H1 (cell line): ENCODE results near the gene CEP350. TPM values are rescaled to one million over a fixed set of nuclear protein-coding genes. Genes with fewer than 3 reads are reported as not detected.

Experiments
- CTCF ChIA-PET: fragments of 300-600 bp; sonication (Branson Sonifier 250); formaldehyde crosslinking; loops from one replicate; lab custom pipeline; 2021; ENCODE audit not compliant: partially characterized antibody; lab: Charles Lee
- POLR2A ChIA-PET: fragments of 300-600 bp; sonication (Branson Sonifier 250); formaldehyde crosslinking; loops from one replicate; lab custom pipeline; 2021; ENCODE audit warnings: inconsistent platforms; ENCODE audit not compliant: partially characterized antibody; lab: Charles Lee
- DNase-seq, 2 experiments: peaks; one replicate each; pipeline versions ENCODE4 v3.0.0 to v3.0.0-alpha.2; 2010 to 2022; ENCODE audit warnings: low spot score in 2 of 2, low read depth in 1 of 2, mixed read lengths in 1 of 2
- FAIRE-seq: peaks from 2 replicates; lab custom pipeline; 2011; peaks lifted over from hg19 to GRCh38; lab: Jason Lieb, UNC
- H2AFZ ChIP-seq: 2 replicates; pipeline ENCODE4 v1.8.1; 2012; ENCODE audit warnings: low read length, inconsistent platforms
- H2AK5ac ChIP-seq: 2 replicates; pipeline ENCODE4 v1.6.1; 2013; ENCODE audit warnings: low read depth, low read length
- H2BK120ac ChIP-seq: replicated peaks from 2 replicates; pipeline ENCODE3; 2013; ENCODE audit warnings: low read depth, low read length, inconsistent platforms
- H2BK12ac ChIP-seq: 2 replicates; pipeline ENCODE4 v1.6.1; 2013; ENCODE audit warnings: low read depth, low read length
- H2BK15ac ChIP-seq: 2 replicates; pipeline ENCODE4 v1.6.1; 2013; ENCODE audit warnings: low read length
- H2BK20ac ChIP-seq: 2 replicates; pipeline ENCODE4 v1.6.1; 2013; ENCODE audit warnings: low read length
- H2BK5ac ChIP-seq: 2 replicates; pipeline ENCODE4 v1.6.1; 2013; ENCODE audit warnings: low read depth, low read length
- H3K14ac ChIP-seq: 2 replicates; pipeline ENCODE4 v1.6.1; 2013; ENCODE audit warnings: inconsistent platforms; ENCODE audit not compliant: insufficient read length
- H3K18ac ChIP-seq: 2 replicates; pipeline ENCODE4 v1.6.1; 2013; ENCODE audit warnings: low read length; ENCODE audit errors: extremely low read depth
- H3K23ac ChIP-seq: 2 replicates; pipeline ENCODE4 v1.6.1; 2013; ENCODE audit warnings: inconsistent platforms; ENCODE audit not compliant: insufficient read length
- H3K23me2 ChIP-seq: 2 replicates; pipeline ENCODE4 v1.6.1; 2013; ENCODE audit warnings: low read depth, low read length
- H3K27ac ChIP-seq: 2 replicates; pipeline ENCODE4 v1.6.1; 2011; ENCODE audit warnings: low read depth, low read length, inconsistent platforms
- H3K27me3 ChIP-seq, 4 experiments: replicated peaks in 1 of 4; 1 replicate in 1 of 4; 2 replicates in 3 of 4; pipeline versions ENCODE4 v1.6.1 to v1.8.1; 2011 to 2013; ENCODE audit warnings: low read length in 3 of 4, mild to moderate bottlenecking in 3 of 4, inconsistent platforms in 2 of 4, mixed read lengths in 2 of 4, moderate library complexity in 1 of 4; ENCODE audit not compliant: control insufficient read depth in 3 of 4, insufficient read depth in 3 of 4; ENCODE audit errors: extremely low read depth in 1 of 4
- H3K36me3 ChIP-seq, 4 experiments: 2 replicates each; pipeline versions ENCODE4 v1.6.1 to v1.8.1; 2011 to 2013; ENCODE audit warnings: mild to moderate bottlenecking in 4 of 4, low read length in 3 of 4, moderate library complexity in 2 of 4, control low read depth in 1 of 4, inconsistent platforms in 1 of 4; ENCODE audit not compliant: insufficient read depth in 4 of 4, control insufficient read depth in 2 of 4
- H3K4ac ChIP-seq: replicated peaks from 2 replicates; pipeline ENCODE3; 2013; ENCODE audit warnings: low read length, low read depth, mixed read lengths, inconsistent platforms; ENCODE audit not compliant: insufficient read length
- H3K4me1 ChIP-seq, 4 experiments: replicated peaks in 1 of 4; 1 replicate in 1 of 4; 2 replicates in 3 of 4; pipeline versions ENCODE4 v1.6.1 to v1.8.1; 2011 to 2013; ENCODE audit warnings: low read length in 3 of 4, inconsistent platforms in 2 of 4, mixed read lengths in 1 of 4; ENCODE audit not compliant: insufficient read depth in 4 of 4, control insufficient read depth in 3 of 4
- H3K4me2 ChIP-seq, 2 experiments: 2 replicates each; pipeline versions ENCODE4 v1.6.1 to v1.8.1; 2011 to 2013; ENCODE audit warnings: low read depth in 2 of 2, low read length in 2 of 2, control low read depth in 1 of 2, inconsistent platforms in 1 of 2, mild to moderate bottlenecking in 1 of 2; ENCODE audit not compliant: insufficient read depth in 1 of 2
- H3K4me3 ChIP-seq, 4 experiments: fragments of 200-600, 300-600 bp in 1 of 4; sonication (generic), shearing (Covaris generic), sonication (Bioruptor Twin) in 1 of 4; 2 replicates each; pipeline versions ENCODE4 v1.5.1 to v1.8.1; 2011 to 2016; ENCODE audit warnings: low read length in 4 of 4, low read depth in 3 of 4, control low read depth in 2 of 4, inconsistent platforms in 2 of 4, mild to moderate bottlenecking in 2 of 4, mixed read lengths in 1 of 4, moderate library complexity in 1 of 4; ENCODE audit not compliant: insufficient read depth in 2 of 4; ENCODE audit errors: extremely low read depth in 1 of 4
- H3K56ac ChIP-seq: replicated peaks from 2 replicates; pipeline ENCODE3; 2013; ENCODE audit warnings: low read depth, mild to moderate bottlenecking, mixed read lengths, low read length, inconsistent platforms; ENCODE audit not compliant: insufficient read length
- H3K79me1 ChIP-seq: 2 replicates; pipeline ENCODE4 v1.6.1; 2013; ENCODE audit warnings: low read depth, low read length, control low read depth
- H3K79me2 ChIP-seq, 2 experiments: 2 replicates each; pipeline versions ENCODE4 v1.6.1 to v1.8.1; 2012 to 2013; ENCODE audit warnings: low read length in 2 of 2, mild to moderate bottlenecking in 2 of 2, inconsistent platforms in 1 of 2; ENCODE audit not compliant: insufficient read depth in 2 of 2, control insufficient read depth in 1 of 2
- H3K9ac ChIP-seq, 4 experiments: replicated peaks in 1 of 4; 1 replicate in 1 of 4; 2 replicates in 3 of 4; pipeline versions ENCODE4 v1.6.1 to v1.8.1; 2011 to 2013; ENCODE audit warnings: low read depth in 3 of 4, low read length in 3 of 4, control low read depth in 2 of 4, mild to moderate bottlenecking in 2 of 4, moderate library complexity in 2 of 4, inconsistent platforms in 1 of 4; ENCODE audit errors: extremely low read depth in 1 of 4
- H3K9me3 ChIP-seq, 2 experiments: 2 replicates each; pipeline versions ENCODE4 v1.6.1 to v1.8.1; 2012 to 2013; ENCODE audit warnings: mild to moderate bottlenecking in 2 of 2, moderate library complexity in 2 of 2, control low read depth in 1 of 2, inconsistent platforms in 1 of 2, low read depth in 1 of 2, low read length in 1 of 2, mixed read lengths in 1 of 2; ENCODE audit not compliant: insufficient read depth in 2 of 2
- H4K20me1 ChIP-seq, 2 experiments: replicated peaks in 1 of 2; 2 replicates each; pipeline versions ENCODE3 to v1.8.1; 2011 to 2013; ENCODE audit warnings: inconsistent platforms in 2 of 2, low read length in 2 of 2, mild to moderate bottlenecking in 1 of 2; ENCODE audit not compliant: insufficient read depth in 2 of 2, control insufficient read depth in 1 of 2
- H4K5ac ChIP-seq: 2 replicates; pipeline ENCODE4 v1.6.1; 2013; ENCODE audit warnings: low read length, low read depth, mixed read lengths, inconsistent platforms; ENCODE audit not compliant: insufficient read length
- H4K8ac ChIP-seq: 2 replicates; pipeline ENCODE4 v1.8.0; 2013; ENCODE audit warnings: mild to moderate bottlenecking, moderate library complexity, low read length, inconsistent platforms; ENCODE audit not compliant: insufficient read depth; ENCODE audit errors: extremely low read depth
- H4K91ac ChIP-seq: replicated peaks from 2 replicates; pipeline ENCODE3; 2013; ENCODE audit warnings: low read length, mixed read lengths, inconsistent platforms; ENCODE audit not compliant: insufficient read length
- CEBPB ChIP-seq: IDR thresholded peaks from 2 replicates; pipeline ENCODE4 v1.6.1; 2012; ENCODE audit warnings: low read depth, low read length
- CHD2 ChIP-seq: IDR thresholded peaks from 2 replicates; pipeline ENCODE4 v1.6.1; 2012; ENCODE audit warnings: low read length, improper control_type of control experiment
- KDM5A ChIP-seq: fragments of 200-600 bp; IDR thresholded peaks from 2 replicates; pipeline ENCODE4 v1.7.1; 2012; ENCODE audit warnings: mild to moderate bottlenecking, low read length, inconsistent platforms, mixed read lengths
- MAFK ChIP-seq: IDR thresholded peaks from 2 replicates; pipeline ENCODE4 v1.6.1; 2012; ENCODE audit warnings: low read depth, mild to moderate bottlenecking, improper control_type of control experiment, low read length
- NRF1 ChIP-seq: IDR thresholded peaks from 2 replicates; pipeline ENCODE4 v1.6.1; 2011; ENCODE audit warnings: mild to moderate bottlenecking, low read depth, low read length, improper control_type of control experiment
- POLR2A ChIP-seq, 2 experiments: IDR thresholded peaks; 1 replicate in 1 of 2; 2 replicates in 1 of 2; pipeline ENCODE4 v1.6.1; 2011; ENCODE audit warnings: low read depth in 2 of 2, low read length in 2 of 2, mild to moderate bottlenecking in 2 of 2; ENCODE audit errors: control extremely low read depth in 1 of 2
- RBBP5 ChIP-seq: IDR thresholded peaks from 2 replicates; pipeline ENCODE4 v1.7.1; 2012; ENCODE audit warnings: low read depth, mild to moderate bottlenecking, inconsistent platforms, low read length, moderate library complexity, borderline replicate concordance
- TCF12 ChIP-seq: IDR thresholded peaks from 2 replicates; pipeline ENCODE4 v1.6.1; 2011; ENCODE audit warnings: low read depth, mild to moderate bottlenecking, low read length
- TEAD4 ChIP-seq: IDR thresholded peaks from 2 replicates; pipeline ENCODE4 v1.6.1; 2012; ENCODE audit warnings: low read depth, low read length, inconsistent platforms, mixed read lengths
- WGBS, 2 experiments: shearing (Covaris generic) in 1 of 2; methylation state at CpG; one replicate each; pipeline versions ENCODE4 v1.1.6 to v1.1.7; 2013 to 2015; ENCODE audit warnings: low lambda C conversion rate in 2 of 2, mixed read lengths in 2 of 2, inconsistent platforms in 1 of 2, low coverage in 1 of 2, missing lambda C conversion rate in 1 of 2; ENCODE audit not compliant: insufficient replicate concordance in 2 of 2, insufficient coverage in 1 of 2, insufficient read length in 1 of 2; ENCODE audit errors: extremely low coverage in 1 of 2, missing lambda C conversion rate in 1 of 2; 5-methylcytosine and 5-hydroxymethylcytosine counted together
- polyA plus RNA-seq, 7 experiments: library from polyadenylated mRNA; depleted of rRNA in 3 of 7; stranded (reverse) in 5 of 7; unstranded in 2 of 7; fragments of >200 nt in 5 of 7; fragments of 200-250 nt in 2 of 7; gene quantifications; 1 replicate in 5 of 7; 2 replicates in 1 of 7; 4 replicates in 1 of 7; pipeline versions ENCODE4 v1.2.1 to v1.2.3, GENCODE V29; 2011 to 2013; ENCODE audit warnings: missing spikeins in 2 of 7, mixed read lengths in 2 of 7
- total RNA-seq: library from RNA; stranded (reverse); fragmentation: NEBNext Ultra II Directional; extraction: Animal tissue kit (Norgen Biotek cat#: 25700); gene quantifications from 2 replicates; pipeline ENCODE4 v1.2.1, GENCODE V29; 2021
- TF ChIP-seq, protein P1 (sequence below): IDR thresholded peaks from 2 replicates; pipeline ENCODE4 v1.6.1; 2011; ENCODE audit warnings: low read depth, mild to moderate bottlenecking, low read length; ENCODE audit not compliant: insufficient read depth

CEP350 gene
- total and polyA plus RNA-seq, 2 of the 8 experiments (the other 6 are each of a cell fraction or from before 2014, with no cell fraction given), result 5.6 to 39.4 TPM

DNA sequence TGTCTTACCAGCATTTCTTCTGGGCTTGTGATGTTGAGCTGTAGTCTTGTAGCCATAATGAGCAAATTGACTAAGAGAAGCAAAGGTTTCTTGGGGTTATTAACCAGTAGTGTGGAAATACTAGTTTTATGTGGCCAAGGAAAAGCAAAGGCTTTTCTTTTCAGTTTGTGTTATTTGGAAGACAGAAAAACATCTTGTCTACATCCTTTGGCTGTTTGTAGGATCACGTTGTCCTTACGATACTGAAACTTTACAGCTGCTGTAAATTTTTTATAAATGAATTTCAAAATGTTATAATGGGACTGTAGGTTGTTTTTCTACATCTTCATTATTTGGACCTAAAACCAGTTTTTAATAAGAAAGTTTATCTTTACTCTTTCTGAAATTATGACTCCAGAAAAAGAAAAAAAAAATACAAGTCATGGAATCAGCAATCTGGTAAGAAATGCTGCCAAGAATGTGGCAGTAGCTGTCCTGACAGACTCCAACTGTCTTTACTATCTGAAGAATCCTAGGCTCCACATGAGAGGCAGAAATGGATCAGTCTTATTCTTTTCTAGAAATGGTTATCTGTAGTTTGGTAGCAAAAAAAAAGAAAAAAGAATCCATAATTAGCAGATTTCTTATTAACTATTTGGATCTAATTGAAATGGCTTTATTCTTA is 158.5 kb downstream of the CEP350 start:
- Histone ChIP-seq H3K18ac (no peak overlapping the region), H2BK15ac (no peak overlapping the region), H4K8ac (no peak overlapping the region), H3K9me3 (no peaks in the 10 kb centered on the region), H3K27me3 (no peaks in the 10 kb centered on the region), H3K79me2 (no peaks in the 10 kb centered on the region), H3K14ac (no peak overlapping the region), H3K9ac (no peak overlapping the region), H3K56ac (no peak overlapping the region), H3K23me2 (no peaks in the 10 kb centered on the region), H2BK120ac (no peak overlapping the region), H2BK12ac (no peak overlapping the region), H2BK5ac (no peak overlapping the region), H4K91ac (no peak overlapping the region), H3K23ac (no peak overlapping the region), H2BK20ac (no peak overlapping the region), H3K36me3 (peaks cover 2 to 20% (median 14%) of the 10 kb centered on the region in 4 experiments; a peak in 5 of 8 replicates), H4K20me1 (no peaks in the 10 kb centered on the region), H3K4me2 (no peak overlapping the region), H3K4me3 (no peak overlapping the region), H3K4ac (no peak overlapping the region), H2AK5ac (no peak overlapping the region), H3K27ac (no peak overlapping the region), H4K5ac (no peak overlapping the region), H2AFZ (no peak overlapping the region), H3K79me1 (no peaks in the 10 kb centered on the region), H3K4me1 (no peaks in the 10 kb centered on the region)
- no peak for DNase-seq
- TF ChIP-seq TEAD4 (no peak), POLR2A (IDR thresholded peaks at IDR 0.05; ENCODE audit: control extremely low read depth in 1 of 2, low read depth in 2 of 2, low read length in 2 of 2) (no peak), MAFK (no peak), CHD2 (no peak), TCF12 (no peak), CEBPB (no peak), RBBP5 (no peak), KDM5A (no peak), NRF1 (no peak)
- TF ChIP-seq, protein P1, sequence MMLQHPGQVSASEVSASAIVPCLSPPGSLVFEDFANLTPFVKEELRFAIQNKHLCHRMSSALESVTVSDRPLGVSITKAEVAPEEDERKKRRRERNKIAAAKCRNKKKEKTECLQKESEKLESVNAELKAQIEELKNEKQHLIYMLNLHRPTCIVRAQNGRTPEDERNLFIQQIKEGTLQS, result no peak
- 100% methylated on average over 2 of the region's 2 CpGs; no CpG with 5 or more reads in 1 of the 2 experiments for WGBS, 2 experiments
- CTCF ChIA-PET, result interaction anchor here (0.5 to 4.6 kb wide), 3 partner anchors 8 to 66 kb away, joined by 3 to 13 read pairs (median 3); no protein-coding TSS in a partner anchor
- POLR2A ChIA-PET, result interaction anchor here (0.6 to 1.2 kb wide), 4 partner anchors 8 to 875 kb away, joined by 3 to 5 read pairs (median 4); no protein-coding TSS in a partner anchor
- FAIRE-seq, result no peak
